Activated T-cell treated with anti-CD3 and anti-CD28 coated beads for 24 hours (primary cell): ENCODE results near the gene OR56A5.
"Not testable (repeated sequence)": the region's sequence is repeated elsewhere in the genome, so short reads cannot be mapped to it uniquely, and the experiment has no call there.

Experiments used
- DNase-seq: peaks from one replicate; pipeline ENCODE4 v3.0.0-alpha.2; 2020; ENCODE audit warnings: low read depth

The OR56A5 gene, protein sequence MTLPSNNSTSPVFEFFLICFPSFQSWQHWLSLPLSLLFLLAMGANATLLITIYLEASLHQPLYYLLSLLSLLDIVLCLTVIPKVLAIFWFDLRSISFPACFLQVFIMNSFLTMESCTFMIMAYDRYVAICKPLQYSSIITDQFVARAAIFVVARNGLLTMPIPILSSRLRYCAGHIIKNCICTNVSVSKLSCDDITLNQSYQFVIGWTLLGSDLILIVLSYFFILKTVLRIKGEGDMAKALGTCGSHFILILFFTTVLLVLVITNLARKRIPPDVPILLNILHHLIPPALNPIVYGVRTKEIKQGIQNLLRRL

GRCh38 chr11:5968394-5968793, at the start of gene OR56A5:
Gene OR56A5, minus strand, starts transcription at chr11:5968494. Its CDS starts 0 bp downstream, at chr11:5968494.
- DNase-seq, result no peak

DNA sequence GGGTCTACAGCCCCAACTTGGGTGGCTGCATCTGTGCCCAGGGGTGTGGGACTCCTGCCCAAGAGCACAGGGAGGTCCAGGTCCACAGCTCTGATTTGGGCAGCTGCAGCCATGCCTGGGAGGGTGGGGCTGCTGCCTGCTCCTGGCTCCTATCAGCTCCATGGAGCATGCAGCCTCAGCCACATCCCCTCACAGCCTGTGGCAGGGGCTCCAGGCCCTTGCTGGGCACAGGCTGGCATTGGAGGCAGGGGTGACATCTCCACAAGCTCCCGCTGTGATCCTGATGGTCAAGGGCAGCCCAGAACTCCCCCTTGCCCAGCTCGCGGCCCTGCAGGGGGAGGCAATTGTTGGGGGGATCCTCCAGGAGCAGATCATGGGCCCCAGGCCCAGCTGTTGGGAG, 44.7 kb upstream of the OR56A5 start:
- no peak for DNase-seq

- DNase-seq, result no peak
These were observed 43.9 kb upstream of the OR56A5 start for GRCh38 chr11:6012035-6012668.

DNA sequence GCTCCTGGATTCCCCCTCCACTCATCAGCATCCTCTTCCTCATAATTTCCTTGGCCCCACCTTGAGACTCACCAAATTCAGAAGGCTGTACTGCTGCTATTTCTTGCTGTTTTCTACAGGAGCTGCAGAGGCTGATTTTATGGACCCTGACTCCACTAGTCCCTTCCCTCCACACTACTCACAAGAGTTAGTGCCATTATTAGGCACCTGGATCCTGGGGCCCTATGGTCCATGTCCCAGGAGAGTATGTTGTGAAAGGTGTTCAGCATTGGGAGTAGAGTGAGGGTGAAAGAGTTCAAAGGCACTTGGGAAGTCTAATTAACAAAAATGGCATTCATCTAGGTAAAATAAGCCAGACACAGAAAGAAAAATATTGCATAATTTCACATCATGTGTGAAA, 38.6 kb upstream of the OR56A5 start, which contains the start of gene OR56A4:
Gene OR56A4 (minus strand): TSS at position 101 of the 400 bp plus-strand sequence. CDS start 3,954 bp downstream, outside the sequence.
- no peak for DNase-seq

DNA sequence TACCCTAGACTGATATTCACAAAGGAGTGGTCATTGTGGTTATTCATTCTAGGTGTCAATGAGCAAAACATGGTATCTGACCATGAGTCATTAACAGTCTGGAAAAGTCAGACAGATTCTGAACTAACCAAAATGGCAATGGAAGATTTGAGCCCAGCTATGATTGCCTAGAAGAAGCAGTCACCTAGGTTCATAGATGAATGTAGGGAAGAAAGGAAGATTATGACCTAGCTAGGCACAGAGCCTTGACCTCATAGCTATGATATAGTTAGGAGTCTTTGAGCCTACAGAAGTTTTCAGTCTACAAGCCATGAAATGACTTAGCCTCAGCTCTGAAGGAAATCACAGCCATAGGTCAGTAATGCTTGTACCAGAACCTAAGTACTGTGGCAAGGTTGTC, 38.1 kb upstream of the OR56A5 start:
- no peak for DNase-seq

- DNase-seq, result no peak
These were observed 34.0 kb upstream of the OR56A5 start for GRCh38 chr11:6002202-6002699.

DNA sequence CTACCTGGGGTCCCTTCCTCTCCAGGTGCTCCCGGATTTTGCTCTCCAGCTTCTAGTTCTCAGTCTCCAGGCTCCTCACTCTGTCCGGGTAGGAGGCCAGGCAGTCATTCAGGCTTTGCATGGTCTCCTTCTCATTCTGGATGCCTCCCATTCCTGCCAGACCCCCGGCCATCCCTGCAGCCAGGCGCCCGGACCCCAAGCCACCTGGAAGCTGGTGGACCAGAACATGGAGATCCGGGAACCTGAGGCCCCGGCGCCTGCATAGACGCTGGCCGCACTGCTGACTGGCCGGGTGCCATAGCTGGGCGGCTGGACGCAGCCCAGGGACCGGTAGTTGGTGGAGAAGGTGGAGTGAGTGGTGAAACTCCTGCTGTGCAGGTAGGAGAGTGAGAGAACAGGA, 26.5 kb upstream of the OR56A5 start:
- DNase-seq, result no peak

GRCh38 chr11:5992604-5993251, 24.4 kb upstream of the OR56A5 start:
- DNase-seq, result no peak

- no peak for DNase-seq
These were observed 23.9 kb upstream of the OR56A5 start for GRCh38 chr11:5992150-5992549.

DNA sequence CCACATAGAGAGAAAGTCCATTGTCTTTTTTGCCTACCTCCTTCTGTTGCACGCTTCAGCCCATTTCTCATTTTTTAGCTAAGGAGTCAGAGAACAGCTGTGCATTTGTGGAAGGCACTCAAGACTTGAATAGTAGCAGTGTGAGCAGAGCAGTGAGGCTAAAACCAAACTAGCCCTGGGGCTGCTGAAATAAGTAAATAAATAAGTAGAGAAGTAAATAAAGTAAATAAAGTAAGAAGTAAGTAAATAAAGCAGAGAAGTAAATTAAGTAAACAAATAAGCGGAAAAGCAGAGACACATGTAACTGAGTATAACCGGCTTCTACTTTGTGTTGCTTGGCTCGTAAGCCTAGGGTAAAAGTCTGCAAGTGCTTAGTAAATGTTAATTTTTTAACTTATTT, 20.9 kb upstream of the OR56A5 start:
- DNase-seq, result no peak

DNA sequence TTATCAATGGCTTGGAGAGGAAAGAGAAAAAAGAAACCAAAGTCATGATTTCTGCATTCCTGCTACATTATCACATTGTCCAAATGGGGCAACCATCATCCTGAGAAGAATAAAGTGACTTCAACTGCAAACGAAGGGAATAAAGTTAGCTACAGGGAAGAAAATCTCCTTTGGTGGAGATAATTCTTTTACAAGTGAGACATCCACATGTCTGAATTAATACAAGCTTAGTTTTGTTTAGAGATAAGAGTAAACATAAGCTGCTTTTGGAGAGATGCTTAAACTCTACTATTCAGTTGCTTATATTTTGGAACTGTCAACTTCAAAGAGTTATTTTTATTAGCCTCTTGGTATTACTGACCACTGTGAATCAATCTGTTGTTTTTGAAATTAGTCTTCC, 18.6 kb upstream of the OR56A5 start, which contains the start of gene OR52L1:
Gene OR52L1 (minus strand): TSS at position 101 of the 400 bp plus-strand sequence. CDS start 55 bp downstream, at position 46.
- no peak for DNase-seq

DNA sequence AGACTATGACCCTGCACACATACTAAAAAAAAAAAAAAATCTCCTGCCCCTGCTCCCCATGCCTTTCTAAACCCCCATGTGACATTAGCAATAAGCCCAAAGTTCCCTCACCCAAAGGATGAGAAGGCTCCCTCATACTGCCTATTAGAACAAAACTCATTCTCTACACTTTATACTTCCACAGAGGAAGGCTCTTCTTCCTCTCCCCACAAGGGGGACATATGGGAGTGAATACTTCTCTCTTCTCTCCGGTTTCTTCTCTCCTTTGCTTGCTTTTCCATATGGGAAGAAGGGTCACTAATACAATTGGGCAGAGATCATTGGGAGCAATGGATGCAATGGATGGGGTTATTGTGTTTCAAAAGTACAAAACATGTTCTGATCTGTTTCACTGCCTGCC, 15.1 kb upstream of the OR56A5 start:
- no peak for DNase-seq

DNA sequence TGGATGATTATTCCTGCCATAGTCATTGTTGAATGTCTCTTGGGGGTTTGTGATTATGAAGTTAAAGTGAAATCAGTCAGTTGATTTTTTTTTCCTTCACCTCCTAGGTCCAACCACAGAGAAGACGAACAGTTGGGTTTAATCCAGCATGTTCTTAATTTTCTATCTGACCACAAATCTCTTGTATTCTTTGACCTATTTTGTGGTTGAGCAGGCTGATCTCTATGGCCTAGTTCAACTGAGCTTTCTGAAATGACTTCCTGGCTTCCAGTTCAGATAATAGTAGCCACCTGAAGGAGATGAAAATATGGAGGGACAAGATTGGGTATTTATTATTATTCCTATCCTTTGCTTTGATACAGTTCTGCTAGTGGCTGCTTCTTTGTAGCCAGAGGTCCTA, 5.2 kb upstream of the OR56A5 start:
- DNase-seq, result no peak

DNA sequence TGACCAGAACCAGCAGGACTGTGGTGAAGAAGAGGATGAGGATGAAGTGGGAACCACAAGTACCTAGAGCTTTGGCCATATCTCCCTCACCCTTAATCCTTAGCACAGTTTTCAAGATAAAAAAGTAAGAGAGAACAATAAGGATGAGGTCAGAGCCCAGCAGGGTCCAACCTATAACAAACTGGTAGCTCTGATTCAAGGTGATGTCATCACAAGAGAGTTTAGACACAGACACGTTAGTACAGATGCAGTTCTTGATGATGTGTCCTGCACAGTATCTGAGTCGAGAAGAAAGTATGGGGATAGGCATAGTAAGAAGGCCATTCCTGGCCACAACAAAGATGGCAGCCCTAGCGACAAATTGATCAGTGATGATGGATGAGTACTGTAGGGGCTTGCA, 586 bp downstream of the OR56A5 start:
- no peak for DNase-seq

GRCh38 chr11:5966958-5967357, 1.3 kb downstream of the OR56A5 start:
- no peak for DNase-seq

DNA sequence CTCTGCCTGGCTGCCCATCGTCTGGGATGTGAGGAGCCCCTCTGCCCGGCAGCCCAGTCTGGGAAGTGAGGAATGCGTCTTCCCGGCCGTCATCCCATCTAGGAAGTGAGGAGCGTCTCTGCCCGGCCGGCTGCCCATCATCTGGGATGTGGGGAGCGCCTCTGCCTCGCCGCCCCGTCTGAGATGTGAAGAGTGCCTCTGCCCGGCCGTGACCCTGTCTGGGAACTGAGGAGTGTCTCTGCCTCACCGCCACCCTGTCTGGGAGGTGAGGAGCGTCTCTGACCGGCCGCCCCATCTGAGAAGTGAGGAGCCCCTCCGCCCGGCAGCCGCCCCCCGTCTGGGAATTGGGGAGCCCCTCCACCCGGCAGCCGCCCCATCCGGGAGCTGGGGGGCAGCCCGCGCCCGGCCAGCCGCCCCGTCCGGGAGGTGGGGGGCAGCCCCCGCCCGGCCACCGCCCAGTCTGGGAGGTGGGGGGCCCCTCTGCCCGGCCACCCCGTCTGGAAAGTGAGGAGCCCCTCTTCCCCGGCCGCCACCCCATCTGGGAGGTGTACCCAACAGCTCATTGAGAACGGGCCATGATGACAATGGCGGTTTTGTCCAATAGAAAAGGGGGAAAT, 7.5 kb downstream of the OR56A5 start:
- not testable (repeated sequence) for DNase-seq

DNA sequence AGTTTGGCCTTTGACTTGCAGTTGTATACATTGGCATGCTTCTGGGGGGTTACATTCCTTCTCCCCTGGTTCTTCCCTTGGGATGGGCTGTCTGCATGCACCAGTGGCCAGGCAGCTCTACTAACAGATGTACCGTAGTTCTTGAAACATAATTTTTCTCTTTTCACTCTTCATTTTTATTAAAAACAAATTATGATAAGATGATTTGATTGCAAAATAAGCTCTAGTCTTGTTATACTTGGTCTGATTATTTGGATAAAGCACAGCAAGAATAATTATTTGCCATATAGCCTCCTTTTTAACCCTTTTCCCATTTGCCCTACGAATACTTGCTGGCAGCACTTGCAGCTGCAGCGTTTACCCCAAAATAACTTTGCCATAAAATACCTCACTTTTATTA, 12.7 kb downstream of the OR56A5 start:
- no peak for DNase-seq

DNA sequence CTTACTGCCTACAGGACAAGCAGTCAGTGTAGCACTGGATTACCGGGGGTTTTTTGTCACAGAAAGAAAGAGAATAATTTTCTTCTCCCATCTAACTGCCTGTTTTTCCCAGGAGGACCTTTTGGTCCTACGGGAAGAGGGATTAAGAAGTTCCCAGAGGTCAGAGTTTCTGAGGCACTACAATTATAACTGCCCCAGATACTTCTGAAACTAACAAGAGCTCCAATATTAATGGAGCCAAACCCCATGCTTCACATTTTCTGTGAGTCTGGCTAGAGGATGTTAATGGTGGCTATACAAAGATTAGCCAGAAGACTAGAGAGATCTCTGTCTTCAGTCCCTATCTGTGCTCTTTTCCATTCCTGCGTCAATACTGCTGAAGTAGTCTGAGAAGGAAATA, 26.3 kb downstream of the OR56A5 start, which contains the start of gene OR56A3:
Gene OR56A3 (plus strand): TSS at position 301 of the 400 bp plus-strand sequence. CDS start 5,096 bp downstream, outside the sequence.
- DNase-seq, result no peak

DNA sequence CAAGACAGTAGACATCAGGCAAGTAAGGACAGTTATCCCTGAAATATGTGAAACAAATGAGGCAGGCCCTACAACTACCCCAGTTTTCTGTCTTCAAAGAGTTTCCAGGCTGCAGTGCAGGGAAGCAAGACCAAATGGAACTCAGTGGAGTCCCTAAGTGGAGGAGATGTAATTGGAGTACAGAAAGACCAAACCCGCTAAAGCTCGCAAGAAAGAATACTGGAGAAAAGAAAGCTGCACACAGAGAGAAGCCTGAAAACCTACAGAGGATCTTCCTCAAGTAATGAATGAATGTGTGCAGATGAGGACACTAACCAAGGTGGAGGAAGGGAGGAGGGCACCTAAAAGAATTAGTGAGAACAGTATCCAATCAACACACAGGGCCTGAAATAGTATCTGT, 27.5 kb downstream of the OR56A5 start:
- DNase-seq, result no peak

- no peak for DNase-seq
These were observed 29.7 kb downstream of the OR56A5 start for GRCh38 chr11:5938603-5938965.

DNA sequence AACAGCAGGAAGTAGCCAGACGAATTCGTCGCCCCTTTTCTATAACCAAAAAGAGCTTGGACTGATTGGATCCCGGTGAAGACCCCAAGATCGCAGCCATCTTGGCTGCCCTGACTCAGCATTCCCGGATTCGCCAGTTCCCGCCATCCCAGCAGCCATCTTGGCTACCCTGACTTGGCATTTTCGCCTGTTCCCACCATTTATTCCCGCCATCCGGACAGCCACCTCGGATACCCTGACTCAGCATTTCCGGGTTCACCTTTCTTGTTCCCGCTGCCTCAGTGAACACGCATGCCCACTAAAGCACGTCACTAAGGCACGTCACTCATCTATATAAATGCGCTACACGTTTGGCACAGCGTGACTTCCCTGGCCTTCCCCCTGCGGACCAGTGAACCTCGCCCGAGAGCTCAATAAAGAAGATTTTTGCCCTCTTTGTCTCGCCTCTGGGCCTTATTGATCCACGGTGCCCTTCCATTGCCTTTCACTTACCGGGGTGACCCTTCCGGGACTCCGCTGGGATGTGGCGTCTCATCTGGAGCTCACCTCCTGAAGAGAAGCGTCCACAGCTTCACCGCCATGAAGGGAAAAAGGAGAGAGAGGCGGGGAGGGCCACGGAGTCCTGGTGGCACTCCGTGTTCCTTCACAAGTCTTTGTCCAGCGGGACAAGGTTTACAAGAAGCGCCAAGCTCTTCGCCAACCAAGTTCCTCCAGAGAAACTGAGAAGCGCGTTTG, 30.3 kb downstream of the OR56A5 start:
- DNase-seq, result no peak

GRCh38 chr11:5933116-5933515, 35.2 kb downstream of the OR56A5 start:
- DNase-seq, result no peak
